DOHH2 (cell line): ENCODE measurements around the gene P3R3URF.

Experiments used
- EZH2phosphoT487 ChIP-seq: fragments of 200-600 bp; sonication (generic); IDR thresholded peaks from 2 replicates; pipeline ENCODE4 v1.6.1; 2017; ENCODE audit warnings: borderline replicate concordance, mild to moderate bottlenecking, antibody characterized with exemption, low read length, moderate library complexity, mixed read lengths
- TF ChIP-seq, protein P1 (sequence below): fragments of 200-600 bp; sonication (generic); IDR thresholded peaks from one replicate; pipeline ENCODE4 v1.5.1; 2014; ENCODE audit warnings: antibody characterized with exemption, mild to moderate bottlenecking, low read depth, low read length; ENCODE audit not compliant: poor library complexity, severe bottlenecking

- TF ChIP-seq, protein P1, sequence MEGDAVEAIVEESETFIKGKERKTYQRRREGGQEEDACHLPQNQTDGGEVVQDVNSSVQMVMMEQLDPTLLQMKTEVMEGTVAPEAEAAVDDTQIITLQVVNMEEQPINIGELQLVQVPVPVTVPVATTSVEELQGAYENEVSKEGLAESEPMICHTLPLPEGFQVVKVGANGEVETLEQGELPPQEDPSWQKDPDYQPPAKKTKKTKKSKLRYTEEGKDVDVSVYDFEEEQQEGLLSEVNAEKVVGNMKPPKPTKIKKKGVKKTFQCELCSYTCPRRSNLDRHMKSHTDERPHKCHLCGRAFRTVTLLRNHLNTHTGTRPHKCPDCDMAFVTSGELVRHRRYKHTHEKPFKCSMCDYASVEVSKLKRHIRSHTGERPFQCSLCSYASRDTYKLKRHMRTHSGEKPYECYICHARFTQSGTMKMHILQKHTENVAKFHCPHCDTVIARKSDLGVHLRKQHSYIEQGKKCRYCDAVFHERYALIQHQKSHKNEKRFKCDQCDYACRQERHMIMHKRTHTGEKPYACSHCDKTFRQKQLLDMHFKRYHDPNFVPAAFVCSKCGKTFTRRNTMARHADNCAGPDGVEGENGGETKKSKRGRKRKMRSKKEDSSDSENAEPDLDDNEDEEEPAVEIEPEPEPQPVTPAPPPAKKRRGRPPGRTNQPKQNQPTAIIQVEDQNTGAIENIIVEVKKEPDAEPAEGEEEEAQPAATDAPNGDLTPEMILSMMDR = no peak
- TF ChIP-seq EZH2phosphoT487 = no peak
Observed at GRCh38 chr1:46172321-46172720, 4.0 kb downstream of the P3R3URF start.
